Astrocyte of the cerebellum (primary cell): ENCODE results near the gene IRS2.

Experiments used
- DNase-seq: peaks from one replicate; pipeline ENCODE4 v3.0.0-alpha.2; 2011; ENCODE audit warnings: low read depth
- H3K4me3 ChIP-seq: 2 replicates; pipeline ENCODE4 v1.5.1; 2011; ENCODE audit warnings: mild to moderate bottlenecking, low read depth, low read length, moderate library complexity
- in situ Hi-C: cut with HindIII; loops from 2 replicates; pipeline ENCODE4 v1.10.0; 2017; ENCODE audit warnings: low sequenced_read_pairs
- TF ChIP-seq, protein P1 (sequence below): IDR thresholded peaks from 2 replicates; pipeline ENCODE4 v1.5.1; 2012; ENCODE audit warnings: low read length, low read depth, moderate library complexity, mild to moderate bottlenecking; ENCODE audit errors: missing control alignments

IRS2 gene

DNA sequence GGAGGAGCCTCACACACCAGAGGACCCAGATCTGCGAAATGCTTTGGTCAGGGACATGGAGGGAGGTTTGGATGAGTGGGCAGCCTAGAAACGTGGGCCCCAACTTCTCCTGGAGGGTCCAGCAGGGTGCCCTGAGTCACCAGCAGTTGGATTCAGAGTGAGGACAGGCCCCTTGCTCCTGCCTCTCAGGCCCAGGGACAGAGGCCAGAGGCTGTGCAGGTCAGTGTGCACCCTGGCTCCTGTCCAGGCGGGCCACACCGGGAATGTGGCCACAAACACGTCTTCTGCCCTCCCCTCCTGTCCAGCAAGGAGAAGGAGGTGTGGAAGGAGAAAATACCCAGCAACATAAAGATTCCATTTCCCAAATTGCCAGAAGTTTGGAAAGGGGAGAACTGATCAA lies 19.4 kb downstream of the IRS2 start:
- no peak overlapping the region for H3K4me3 ChIP-seq
- TF ChIP-seq, protein P1, sequence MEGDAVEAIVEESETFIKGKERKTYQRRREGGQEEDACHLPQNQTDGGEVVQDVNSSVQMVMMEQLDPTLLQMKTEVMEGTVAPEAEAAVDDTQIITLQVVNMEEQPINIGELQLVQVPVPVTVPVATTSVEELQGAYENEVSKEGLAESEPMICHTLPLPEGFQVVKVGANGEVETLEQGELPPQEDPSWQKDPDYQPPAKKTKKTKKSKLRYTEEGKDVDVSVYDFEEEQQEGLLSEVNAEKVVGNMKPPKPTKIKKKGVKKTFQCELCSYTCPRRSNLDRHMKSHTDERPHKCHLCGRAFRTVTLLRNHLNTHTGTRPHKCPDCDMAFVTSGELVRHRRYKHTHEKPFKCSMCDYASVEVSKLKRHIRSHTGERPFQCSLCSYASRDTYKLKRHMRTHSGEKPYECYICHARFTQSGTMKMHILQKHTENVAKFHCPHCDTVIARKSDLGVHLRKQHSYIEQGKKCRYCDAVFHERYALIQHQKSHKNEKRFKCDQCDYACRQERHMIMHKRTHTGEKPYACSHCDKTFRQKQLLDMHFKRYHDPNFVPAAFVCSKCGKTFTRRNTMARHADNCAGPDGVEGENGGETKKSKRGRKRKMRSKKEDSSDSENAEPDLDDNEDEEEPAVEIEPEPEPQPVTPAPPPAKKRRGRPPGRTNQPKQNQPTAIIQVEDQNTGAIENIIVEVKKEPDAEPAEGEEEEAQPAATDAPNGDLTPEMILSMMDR = no peak
- no peak for DNase-seq
- in situ Hi-C loops = no loop called here

DNA sequence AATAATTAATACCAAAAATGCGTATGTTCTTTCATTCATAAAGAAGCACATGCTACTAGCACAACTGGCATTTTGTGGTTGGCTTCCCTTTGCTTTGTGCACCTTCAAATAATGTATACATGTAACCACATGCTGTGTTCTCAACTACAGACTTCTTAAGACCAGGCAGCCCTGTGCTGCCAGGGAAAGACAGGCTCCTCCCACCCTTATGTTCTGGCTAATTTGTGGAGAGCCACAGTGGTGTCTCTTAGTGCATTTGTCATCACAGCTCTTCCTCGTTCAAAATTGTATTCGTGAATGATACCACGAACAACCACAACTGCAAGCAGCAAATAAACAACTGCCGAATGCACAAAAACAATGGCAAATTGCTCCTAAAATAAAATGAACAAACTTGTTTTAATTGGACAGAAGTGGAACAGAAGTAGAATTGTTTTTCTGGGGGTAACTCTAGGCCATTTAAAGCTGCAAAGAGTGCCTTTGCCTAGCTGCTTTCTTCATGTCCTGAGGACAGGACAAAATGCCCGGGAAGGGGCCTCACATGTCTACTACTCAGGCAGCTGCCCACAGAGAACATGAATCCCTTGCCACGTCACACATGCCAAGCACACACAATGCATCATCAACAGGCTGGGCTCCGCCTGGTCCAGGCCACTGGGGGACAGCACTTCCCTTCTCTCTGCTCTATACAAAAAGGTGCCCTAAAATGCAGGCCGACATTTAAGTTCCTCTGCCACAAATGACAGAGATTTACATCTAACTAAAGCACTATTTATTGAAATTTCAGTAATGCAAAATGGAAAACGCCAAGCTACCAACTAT lies 21.7 kb downstream of the IRS2 start:
- TF ChIP-seq, protein P1 = peak; percentile 20
- H3K4me3 ChIP-seq = no peak overlapping the region
- in situ Hi-C loops = no loop called here
- DNase-seq = no peak

DNA sequence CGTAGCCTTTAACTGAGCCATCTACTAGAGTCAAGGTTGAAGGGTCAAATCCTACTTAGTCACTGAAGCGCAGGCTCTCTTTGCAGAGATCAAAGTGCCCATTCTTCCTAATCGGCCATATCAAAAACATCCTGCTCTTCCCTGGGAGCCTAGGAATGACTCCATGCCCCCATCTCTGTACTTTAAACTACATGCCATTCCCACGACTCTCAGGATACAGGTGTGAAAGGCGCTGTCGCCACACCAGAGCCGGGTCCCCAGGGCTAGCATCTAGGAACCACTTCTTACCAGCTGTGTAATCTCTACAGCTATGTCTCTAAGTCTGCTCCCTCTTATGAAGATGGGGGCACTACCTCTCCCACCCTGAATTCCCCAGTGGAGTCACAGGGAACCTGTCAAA lies 22.3 kb downstream of the IRS2 start:
- TF ChIP-seq, protein P1 = no peak
- no peak for DNase-seq
- in situ Hi-C loops = no loop called here
- no peak overlapping the region for H3K4me3 ChIP-seq

DNA sequence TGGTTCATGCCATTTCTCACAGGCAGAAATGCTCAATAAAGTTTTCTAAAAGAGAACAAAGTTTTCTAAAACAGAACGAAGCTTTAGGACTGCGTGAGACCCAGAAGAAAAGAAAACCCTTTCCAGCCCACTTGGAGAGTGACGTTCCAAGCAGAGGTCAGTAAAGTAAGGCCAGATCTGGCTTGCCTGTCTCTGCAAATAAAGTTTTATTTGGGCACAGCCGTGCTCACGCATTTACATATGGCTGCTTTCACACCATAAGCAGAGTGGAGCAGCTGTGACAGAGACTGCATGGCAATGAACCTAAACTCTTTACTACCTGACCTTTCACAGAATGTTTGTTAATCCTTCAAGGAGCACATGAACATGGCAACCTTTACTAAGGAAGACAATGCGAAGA lies 23.6 kb downstream of the IRS2 start:
- TF ChIP-seq, protein P1 = no peak
- no peak for DNase-seq
- in situ Hi-C loops = no loop called here
- H3K4me3 ChIP-seq = no peak overlapping the region

DNA sequence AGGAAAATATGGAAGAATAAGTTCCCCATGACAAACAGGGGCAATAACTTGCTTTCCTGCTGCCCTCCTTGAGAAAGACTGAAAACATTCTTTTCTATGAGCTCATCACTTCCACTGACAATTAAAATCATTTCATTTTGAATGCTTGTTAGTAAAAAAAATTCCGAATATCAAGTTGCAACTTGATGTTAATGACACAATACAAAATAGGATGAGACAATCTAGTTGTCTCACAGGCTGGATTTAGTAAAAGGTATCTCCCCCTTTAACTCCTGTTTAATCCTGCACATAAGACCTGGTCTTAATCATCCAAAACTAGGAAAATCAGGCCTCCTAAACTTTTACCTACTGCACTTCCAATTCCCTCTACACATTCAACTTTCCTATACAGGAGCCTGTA lies 24.7 kb downstream of the IRS2 start:
- no peak for DNase-seq
- in situ Hi-C loops = no loop called here
- TF ChIP-seq, protein P1 = no peak
- H3K4me3 ChIP-seq = no peak overlapping the region

DNA sequence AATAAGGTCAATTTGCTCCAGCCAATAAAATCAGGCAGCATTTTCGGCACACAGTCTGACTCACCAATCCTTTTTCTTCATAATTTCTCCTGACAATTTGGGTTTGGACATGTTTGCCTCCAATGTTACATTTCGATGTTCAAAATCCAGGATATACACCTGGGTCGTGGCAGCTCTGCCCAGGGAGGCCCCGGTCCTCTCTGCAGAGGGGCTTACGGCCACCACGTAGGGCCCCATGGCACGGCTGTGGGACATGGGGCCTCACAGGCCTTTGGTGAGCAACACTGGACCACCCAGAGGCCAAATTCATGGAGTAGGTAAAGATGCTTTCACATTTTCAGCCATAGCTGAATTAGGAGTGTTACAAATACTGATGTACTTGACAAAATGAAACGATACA lies 25.4 kb downstream of the IRS2 start:
- H3K4me3 ChIP-seq = no peak overlapping the region
- TF ChIP-seq, protein P1 = no peak
- DNase-seq = no peak
- in situ Hi-C loops = no loop called here
